GM19467 (cell line): ENCODE data around the gene ARL4D.
"Not testable (repeated sequence)": the region's sequence is repeated elsewhere in the genome, so short reads cannot be mapped to it uniquely, and the experiment has no call there.

Experiments
- ATAC-seq: cut with Tn5 transposase; IDR thresholded peaks from one replicate; pipeline ENCODE4 v1.9.1; 2021; ENCODE audit warnings: mild to moderate bottlenecking, moderate library complexity; ENCODE audit not compliant: unreplicated experiment

Gene ARL4D

DNA sequence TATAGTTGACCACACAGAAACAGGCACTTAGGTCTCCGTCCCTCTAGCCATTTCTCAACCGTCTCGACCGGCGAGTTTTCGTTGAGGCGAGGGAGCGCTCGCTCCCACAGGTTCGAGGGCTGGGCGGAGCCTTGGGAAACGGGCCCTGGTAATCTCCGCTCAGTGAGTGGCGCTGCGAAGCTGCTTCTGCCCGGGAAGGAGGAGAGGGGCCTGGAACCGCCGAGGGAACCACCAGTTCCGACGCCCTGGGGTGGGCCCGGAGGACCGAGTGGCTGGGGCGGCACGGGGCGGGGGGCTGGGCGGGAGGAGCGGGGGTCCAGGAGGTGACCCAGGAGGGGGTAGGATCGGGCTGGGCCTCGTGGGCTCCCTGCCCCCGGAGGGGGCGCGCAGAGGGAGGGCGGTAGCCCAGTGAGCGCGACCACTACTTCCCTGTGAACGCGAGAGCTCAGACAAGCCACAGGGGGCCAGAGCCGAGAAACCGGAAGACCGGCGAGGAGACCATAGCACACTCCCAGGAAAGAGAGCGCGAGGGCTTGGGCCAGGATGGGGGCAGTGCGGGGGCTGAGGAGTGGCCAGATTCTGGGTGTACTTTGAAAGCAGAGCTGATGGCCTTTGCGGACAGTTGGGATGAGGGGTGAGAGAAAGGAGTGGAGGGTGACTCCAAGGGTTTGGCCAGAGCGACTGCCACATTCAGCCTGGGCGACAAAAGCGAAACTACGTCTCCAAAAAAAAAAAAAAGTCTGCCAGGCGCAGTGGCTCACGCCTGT, 29.9 kb upstream of the ARL4D start:
- ATAC-seq, result peak; percentile 24

DNA sequence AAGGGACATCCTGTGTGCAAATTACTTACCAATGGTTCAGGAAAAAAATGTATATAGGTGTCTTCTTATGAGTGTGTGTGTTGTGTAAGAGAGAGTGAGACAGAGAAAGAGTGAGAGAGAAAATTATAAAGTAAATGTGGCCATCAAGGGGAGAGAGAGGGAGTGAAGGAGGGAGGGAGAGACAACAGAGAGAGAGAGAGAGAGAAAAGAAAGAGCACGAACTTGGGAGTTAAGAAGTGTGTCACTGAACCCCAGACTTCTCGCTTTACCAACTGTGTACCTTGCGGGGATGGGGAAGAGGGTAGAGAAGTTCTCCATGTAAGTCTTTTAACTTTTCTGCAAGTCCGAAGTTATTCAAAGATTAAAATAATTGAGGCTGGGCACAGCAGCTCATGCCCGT, 28.8 kb upstream of the ARL4D start:
- no peak for ATAC-seq

DNA sequence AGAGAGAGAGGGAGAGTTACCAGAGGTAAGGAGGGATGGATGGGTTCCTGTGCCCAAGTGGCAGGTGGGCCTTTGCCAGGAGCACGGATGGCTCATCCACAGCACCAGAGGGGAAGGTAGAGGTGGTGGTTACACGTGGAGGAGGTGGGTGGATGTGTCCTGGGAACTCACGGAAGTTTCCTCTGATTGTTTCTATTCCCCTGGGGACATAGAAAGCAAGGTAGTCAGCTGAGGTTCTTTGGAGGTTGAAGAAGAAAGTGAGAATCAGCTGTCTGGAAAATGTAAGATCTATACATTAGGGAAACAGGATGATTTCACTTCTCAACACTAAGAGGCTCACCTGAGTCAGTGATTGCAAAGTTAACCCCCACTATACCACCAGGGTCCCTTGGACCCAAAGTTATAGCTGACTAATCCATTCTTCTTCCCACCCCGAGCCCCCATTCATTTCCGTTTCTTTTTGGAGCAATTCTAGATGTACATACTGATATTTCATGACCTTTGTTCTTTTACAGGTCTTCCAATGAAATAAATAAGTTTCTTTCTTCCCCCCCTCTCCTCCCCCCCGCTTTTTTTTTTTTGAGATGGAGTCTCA, 27.5 kb upstream of the ARL4D start:
- no peak for ATAC-seq

DNA sequence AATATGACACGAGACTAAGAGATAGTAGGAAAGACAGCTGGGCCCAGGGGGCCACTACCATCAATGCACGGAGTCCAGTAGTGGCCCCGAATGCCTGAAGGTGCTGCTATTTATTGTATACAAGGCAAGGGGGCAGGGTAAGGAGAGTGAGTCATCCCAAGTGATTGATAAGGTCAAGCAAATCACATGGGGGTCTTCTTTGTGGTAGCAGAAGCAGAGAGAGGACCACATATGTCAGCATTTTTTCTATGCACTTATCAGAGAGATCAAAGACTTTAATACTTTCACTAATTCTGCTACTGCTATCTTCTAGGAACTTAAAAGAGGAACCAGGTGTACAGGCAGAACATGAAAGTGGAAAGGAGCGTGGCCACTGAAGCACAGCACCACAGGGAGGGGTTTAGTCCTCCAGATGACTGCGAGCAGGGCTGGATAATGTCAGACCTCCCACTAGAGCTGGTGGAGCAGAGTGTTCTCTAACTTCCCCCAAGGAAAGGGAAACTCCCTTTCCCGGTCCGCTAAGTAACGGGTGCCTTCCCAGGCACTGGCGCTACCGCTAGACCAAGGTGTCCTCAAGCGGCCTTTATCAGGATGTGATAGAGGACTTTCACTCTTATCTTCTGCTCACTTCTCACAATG, 26.4 kb upstream of the ARL4D start:
- ATAC-seq, result no peak

- no peak for ATAC-seq
Observed at GRCh38 chr17:43373356-43373755, 25.4 kb upstream of the ARL4D start.

DNA sequence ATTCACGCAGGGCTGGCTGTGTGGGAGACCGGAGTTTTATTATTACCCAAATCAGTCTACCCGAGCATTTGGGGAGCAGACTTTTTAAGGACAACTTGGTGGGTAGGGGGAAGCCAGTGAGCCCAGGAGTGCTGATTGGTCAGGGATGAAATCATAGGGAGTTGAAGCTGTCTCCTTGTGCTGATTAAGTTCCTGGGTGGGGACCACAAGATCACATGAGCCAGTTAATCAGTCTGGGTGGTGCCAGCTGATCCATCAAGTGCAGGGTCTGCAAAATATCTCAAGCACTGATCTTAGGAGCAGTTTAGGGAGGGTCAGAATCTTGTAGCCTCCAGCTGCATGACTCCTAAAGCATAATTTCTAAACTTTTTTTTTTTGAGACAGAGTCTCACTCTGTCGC, 22.9 kb upstream of the ARL4D start:
- ATAC-seq, result not testable (repeated sequence)

DNA sequence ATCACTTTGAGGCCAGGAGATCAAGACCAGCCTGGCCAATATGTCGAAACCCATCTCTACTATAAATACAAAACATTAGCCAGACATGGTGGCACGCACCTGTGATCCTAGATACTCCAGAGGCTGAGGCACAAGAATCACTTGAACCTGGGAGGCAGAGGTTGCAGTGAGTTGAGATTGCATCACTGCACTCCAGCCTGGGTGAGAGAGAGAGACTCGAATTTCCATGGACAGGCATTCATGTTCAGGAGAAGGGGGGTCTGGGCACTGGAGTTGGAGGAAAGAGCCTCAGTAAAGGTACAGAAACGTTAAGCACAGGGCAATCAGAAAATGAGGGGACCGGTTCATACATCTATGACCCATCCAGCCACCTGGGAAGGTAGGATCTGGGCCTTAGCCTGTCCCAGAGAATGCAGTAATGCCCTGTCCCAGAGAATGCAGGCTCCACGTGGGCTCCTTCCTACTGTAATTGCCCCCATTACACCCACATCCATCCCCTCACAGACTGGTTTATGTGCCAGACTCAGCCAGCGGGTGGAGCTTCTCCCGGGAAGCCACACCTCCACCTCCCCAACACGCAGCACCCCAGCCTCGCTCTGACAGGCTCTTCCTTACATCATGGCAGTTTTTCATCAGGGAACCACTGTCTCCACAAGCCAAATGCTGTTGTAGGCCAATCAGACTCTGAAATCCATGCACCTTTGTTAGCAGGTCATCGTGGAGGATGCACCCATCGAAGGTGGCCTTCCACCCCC, 21.6 kb upstream of the ARL4D start:
- ATAC-seq, result no peak

- ATAC-seq, result no peak
Observed at GRCh38 chr17:43378766-43379165, 20.0 kb upstream of the ARL4D start.

- ATAC-seq, result no peak
Observed at GRCh38 chr17:43380307-43380706, 18.5 kb upstream of the ARL4D start.

- ATAC-seq, result no peak
Observed at GRCh38 chr17:43381204-43381603, 17.6 kb upstream of the ARL4D start.

- no peak for ATAC-seq
Observed at GRCh38 chr17:43381621-43382020, 17.2 kb upstream of the ARL4D start.

DNA sequence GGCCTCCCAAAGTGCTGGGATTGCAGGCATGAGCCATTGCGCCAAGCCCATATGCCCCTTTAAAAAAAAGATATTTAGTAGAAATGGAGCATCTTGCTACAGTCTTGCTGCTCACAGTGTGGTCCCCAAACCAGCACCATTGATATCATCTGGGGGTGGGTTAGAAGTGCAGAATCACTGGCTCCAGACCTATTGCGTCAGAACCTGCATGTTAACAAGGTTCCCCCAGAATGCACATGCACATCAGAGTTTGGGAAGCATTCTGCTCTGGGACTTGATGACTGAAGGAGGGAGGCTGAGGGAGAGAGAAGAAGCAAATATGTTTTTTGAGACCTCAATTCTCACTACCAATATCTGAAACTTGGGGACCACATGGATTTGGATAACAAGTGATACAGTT, 16.0 kb upstream of the ARL4D start:
- ATAC-seq, result no peak

GRCh38 chr17:43383372-43383771, 15.4 kb upstream of the ARL4D start:
- no peak for ATAC-seq

DNA sequence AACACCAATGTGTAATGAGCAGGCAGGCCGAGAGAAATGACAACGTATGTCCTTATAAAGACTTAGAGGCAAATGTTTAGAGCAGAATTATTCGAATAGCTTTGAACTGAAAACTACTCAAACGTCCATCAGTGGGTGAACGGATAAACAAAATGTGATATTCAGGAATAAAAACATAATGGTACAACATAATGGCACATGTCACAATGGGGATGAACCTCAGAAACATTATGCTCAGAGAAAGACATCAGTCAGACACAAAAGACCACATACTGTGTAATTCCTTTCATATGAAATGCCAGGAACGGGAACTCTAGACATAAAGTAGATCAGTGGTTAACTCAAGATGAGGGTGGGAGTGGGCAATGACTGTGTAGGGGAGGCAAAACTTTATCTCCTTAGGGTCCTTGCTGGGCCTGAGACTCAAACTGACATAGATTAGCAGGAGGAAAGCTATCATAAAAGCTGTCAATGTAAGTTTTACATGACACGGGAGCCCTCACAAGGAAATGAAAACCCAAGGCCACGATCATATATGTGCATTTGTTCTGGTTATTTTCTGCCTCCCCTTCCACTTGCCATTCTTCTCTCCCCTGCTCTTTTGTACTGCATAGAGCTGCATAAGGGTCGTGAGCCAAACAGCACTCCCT, 14.8 kb upstream of the ARL4D start:
- no peak for ATAC-seq

GRCh38 chr17:43384476-43384862, 14.3 kb upstream of the ARL4D start:
- no peak for ATAC-seq

DNA sequence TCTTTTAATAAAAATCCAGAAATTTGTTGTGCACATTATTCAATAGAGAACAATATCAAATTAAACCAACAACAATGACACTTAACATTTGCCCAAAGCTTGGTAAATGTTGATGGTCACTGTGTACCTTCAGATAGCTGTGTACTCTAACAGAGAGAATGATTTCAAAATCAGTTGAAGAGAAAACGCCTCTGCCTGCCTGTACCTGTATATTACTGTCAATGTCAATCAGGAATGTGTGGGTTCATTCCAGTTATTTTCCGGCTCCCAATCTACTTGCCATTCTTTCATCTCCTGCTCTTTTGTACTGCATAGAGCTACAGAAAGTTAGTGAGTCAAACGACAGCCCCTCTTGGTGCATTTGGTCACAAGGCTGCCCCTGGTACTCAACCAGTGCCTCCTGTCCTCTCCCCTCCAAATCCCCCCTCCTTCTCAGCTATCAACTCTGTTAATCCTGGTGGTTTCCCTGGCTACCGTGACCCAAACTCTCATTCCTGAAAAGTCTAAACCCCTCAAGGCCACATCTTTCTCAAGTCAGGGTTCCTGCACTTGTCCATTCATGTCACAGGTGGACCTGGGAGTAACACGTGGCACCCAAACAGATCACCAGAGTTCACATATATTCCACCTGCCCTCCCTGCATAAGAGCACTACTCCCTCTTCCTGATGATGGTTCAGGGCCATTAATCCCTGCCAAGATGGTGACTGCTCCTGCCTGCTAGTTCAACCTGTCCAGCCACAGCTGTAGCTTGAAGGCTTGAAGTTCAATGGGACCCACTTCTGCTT, 13.6 kb upstream of the ARL4D start:
- no peak for ATAC-seq

DNA sequence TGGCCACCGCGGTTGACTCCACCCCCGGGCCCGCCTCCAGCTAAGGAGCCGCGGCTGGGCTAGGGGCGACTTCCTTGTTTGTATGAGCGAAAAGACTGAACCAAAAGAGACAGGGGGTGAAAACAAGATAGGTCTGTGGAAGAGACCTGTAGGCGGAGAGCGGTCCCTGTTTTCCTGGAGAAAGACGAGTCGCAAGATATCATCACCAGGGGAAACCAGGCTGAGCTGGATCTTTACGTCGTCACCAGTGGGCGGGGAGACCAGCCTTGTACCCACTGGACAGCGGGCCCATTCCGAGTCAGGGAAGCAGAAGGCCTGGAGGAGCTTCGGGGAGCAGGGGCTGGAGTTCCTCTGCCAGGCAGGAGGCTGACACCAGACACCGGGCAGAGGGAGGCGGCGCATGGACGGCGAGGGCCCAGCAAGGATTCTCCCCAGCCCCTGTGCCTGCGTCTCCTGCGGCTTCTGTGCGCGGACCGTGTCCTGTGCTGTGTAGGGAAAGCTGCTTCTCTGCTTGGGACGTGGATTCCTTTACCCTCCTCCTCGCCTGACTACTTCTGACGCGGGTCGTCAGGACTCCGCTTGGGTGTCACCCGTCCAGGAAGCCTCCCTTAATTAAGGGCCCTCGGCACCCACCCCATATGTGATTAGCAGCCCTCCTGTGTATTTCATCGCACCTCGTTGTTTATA, 10.3 kb upstream of the ARL4D start:
- ATAC-seq, result peak; percentile 76

- no peak for ATAC-seq
Observed at GRCh38 chr17:43389046-43389947, 9.5 kb upstream of the ARL4D start.

GRCh38 chr17:43392397-43392796, 6.4 kb upstream of the ARL4D start:
- ATAC-seq, result no peak
